Subcutaneous abdominal adipose tissue (tissue), 5 donors: ENCODE measurements around the gene PI16.

Source experiments
- H3K27ac ChIP-seq: one replicate; pipeline ENCODE4 v1.7.0; 2013; ENCODE audit warnings: low read depth, mild to moderate bottlenecking, inconsistent platforms, low read length, moderate library complexity
- H3K27me3 ChIP-seq, 5 donors: one replicate each; pipeline ENCODE4 v1.7.0; 2013; ENCODE audit warnings: low read length in 5 of 5, inconsistent platforms in 1 of 5; ENCODE audit not compliant: control insufficient read depth in 5 of 5, insufficient read depth in 4 of 5
- H3K36me3 ChIP-seq, 5 donors: one replicate each; pipeline ENCODE4 v1.7.0; 2013; ENCODE audit warnings: low read length in 5 of 5; ENCODE audit not compliant: control insufficient read depth in 5 of 5, insufficient read depth in 5 of 5
- H3K4me1 ChIP-seq, 5 donors: one replicate each; pipeline ENCODE4 v1.7.0; 2013; ENCODE audit warnings: low read length in 5 of 5, mild to moderate bottlenecking in 3 of 5, moderate library complexity in 1 of 5; ENCODE audit not compliant: control insufficient read depth in 5 of 5, insufficient read depth in 5 of 5
- H3K4me3 ChIP-seq, 5 donors: one replicate each; pipeline ENCODE4 v1.7.0; 2013; ENCODE audit warnings: low read length in 5 of 5, low read depth in 1 of 5
- H3K9ac ChIP-seq, 5 donors: one replicate each; pipeline ENCODE4 v1.7.0; 2013; ENCODE audit warnings: low read length in 5 of 5, mild to moderate bottlenecking in 4 of 5, moderate library complexity in 3 of 5
- H3K9me3 ChIP-seq, 5 donors: one replicate each; pipeline ENCODE4 v1.7.0; 2013; ENCODE audit warnings: low read length in 5 of 5; ENCODE audit not compliant: control insufficient read depth in 5 of 5
- donor health status: healthy.
- donor health status: healthy.
- donor health status: healthy.
- donor health status: healthy.
- donor health status: healthy.

Gene PI16

DNA sequence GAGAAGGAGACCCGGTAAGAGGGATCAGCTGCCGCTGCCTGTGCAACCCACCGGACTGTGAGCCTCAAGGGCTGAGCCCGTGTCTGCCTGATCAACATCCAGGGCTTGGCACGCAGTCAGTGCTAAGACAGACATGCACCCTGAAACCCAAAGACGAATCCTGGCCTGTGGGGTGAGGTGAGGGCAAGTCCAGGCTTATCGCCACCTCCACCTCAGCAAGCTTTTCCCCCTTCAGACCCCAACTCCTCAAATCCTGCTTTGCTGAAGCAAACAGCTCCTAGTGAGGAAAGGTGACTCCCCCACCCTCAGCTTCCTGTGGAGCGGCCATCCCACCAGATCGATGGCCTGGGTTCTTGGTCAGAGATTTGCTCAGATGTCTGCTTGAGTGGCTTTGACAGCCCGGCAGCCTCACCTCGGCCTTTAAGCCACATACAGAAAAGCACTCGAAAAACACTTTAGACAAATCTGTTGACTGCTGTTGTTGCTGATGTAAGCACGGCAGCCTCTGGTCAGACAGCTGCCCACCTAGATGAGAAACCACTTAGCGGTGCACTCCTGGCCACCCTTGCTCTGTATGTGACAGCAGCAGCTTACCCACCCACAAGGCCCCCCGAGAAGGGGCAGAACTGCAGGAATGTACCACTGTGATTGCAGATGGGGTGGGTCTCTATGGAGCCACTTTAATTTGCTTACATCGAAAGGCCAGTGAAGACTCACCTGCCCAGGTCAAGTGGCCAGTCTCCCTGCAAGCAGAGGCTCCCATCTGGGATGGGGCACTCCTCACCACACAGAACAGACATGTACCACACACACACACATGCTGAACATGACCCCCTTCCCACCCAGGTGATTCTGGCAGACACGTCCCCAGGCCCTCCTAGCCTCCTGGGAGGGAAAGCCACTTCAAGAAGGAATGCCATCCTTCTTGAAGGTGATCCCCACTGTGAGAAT is 16.6 kb downstream of the PI16 start:
- Histone ChIP-seq H3K9ac (no peak overlapping the region), H3K4me1 (peaks cover 2 to 20% (median 16%) of the 10 kb centered on the region in 5 donors), H3K27me3 (no peaks in the 10 kb centered on the region), H3K4me3 (no peak overlapping the region), H3K9me3 (no peaks in the 10 kb centered on the region), H3K27ac (no peak overlapping the region), H3K36me3 (peaks cover 4 to 98% (median 92%) of the 10 kb centered on the region in 5 donors)

DNA sequence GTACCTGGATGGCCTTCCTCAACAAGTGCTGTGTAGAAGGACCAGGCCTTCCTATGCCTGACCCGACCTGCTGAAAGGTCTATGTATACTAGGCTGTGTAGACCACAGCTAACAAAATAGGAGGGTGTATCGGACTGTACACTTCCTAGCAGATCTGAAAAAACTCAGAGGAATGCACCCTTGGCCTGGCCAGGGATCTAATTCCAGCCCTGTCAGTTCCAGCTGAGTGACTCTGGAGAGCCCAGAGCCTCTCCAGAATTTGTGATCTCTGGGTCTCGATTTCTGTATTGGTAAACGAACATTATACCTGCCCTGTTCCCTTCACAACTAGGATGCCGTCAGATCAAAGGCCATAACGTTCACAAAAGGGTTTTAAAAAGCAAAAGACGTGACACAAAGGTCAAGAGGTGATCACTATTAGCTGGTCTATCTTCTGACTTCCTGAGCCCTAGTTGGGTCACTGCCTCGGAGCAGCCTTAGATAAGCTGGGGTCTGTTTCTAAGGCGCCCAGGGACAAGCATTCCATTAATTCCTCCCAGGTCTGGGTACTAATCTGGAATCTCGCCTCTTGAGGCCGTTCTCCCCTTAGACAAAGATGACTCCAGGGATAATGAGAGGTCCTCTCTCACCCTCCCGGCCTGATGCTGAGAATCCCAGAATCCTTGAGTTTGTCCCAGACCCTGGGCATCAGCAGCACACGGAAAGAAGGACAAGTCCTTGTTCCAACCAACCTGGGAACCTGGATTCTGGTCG is 17.6 kb downstream of the PI16 start:
- Histone ChIP-seq H3K27me3 (no peaks in the 10 kb centered on the region), H3K4me1 (peaks cover 2 to 20% (median 16%) of the 10 kb centered on the region in 5 donors), H3K4me3 (no peak overlapping the region), H3K9ac (no peak overlapping the region), H3K9me3 (no peaks in the 10 kb centered on the region), H3K27ac (no peak overlapping the region), H3K36me3 (peaks cover 4 to 100% (median 98%) of the 10 kb centered on the region in 5 donors)

GRCh38 chr6:36973190-36973589 is 18.7 kb downstream of the PI16 start:
- H3K27ac ChIP-seq = no peak overlapping the region
- H3K27me3 ChIP-seq = no peaks in the 10 kb centered on the region
- no peak overlapping the region for H3K4me3 ChIP-seq
- no peak overlapping the region for H3K9ac ChIP-seq
- peaks cover 4 to 100% (median 99%) of the 10 kb centered on the region in 5 donors for H3K36me3 ChIP-seq
- H3K4me1 ChIP-seq = peaks cover 2 to 20% (median 16%) of the 10 kb centered on the region in 5 donors
- no peaks in the 10 kb centered on the region for H3K9me3 ChIP-seq

- Histone ChIP-seq H3K4me1 (peaks cover 2 to 24% (median 20%) of the 10 kb centered on the region in 5 donors), H3K36me3 (peaks cover 4 to 100% (median 98%) of the 10 kb centered on the region in 5 donors), H3K27ac (peak overlapping the region; percentile 17), H3K9ac (no peak overlapping the region), H3K27me3 (no peaks in the 10 kb centered on the region), H3K9me3 (no peaks in the 10 kb centered on the region), H3K4me3 (no peak overlapping the region)
Observed at GRCh38 chr6:36973647-36974046, 19.1 kb downstream of the PI16 start.

GRCh38 chr6:36975231-36976006 is 20.9 kb downstream of the PI16 start:
- Histone ChIP-seq H3K4me3 (no peak overlapping the region), H3K27ac (no peak overlapping the region), H3K4me1 (peaks cover 2 to 34% (median 32%) of the 10 kb centered on the region in 5 donors), H3K9ac (no peak overlapping the region), H3K27me3 (no peaks in the 10 kb centered on the region), H3K9me3 (no peaks in the 10 kb centered on the region), H3K36me3 (peaks cover 2 to 91% (median 82%) of the 10 kb centered on the region in 5 donors)

GRCh38 chr6:36976007-36976264 is 21.4 kb downstream of the PI16 start:
- Histone ChIP-seq H3K4me3 (no peak overlapping the region), H3K27me3 (no peaks in the 10 kb centered on the region), H3K4me1 (peaks cover 2 to 34% (median 32%) of the 10 kb centered on the region in 5 donors), H3K27ac (no peak overlapping the region), H3K9me3 (no peaks in the 10 kb centered on the region), H3K9ac (no peak overlapping the region), H3K36me3 (peaks cover 2 to 89% (median 82%) of the 10 kb centered on the region in 5 donors)

- Histone ChIP-seq H3K27ac (no peak overlapping the region), H3K9me3 (no peaks in the 10 kb centered on the region), H3K4me1 (peaks cover 2 to 38% (median 34%) of the 10 kb centered on the region in 5 donors), H3K27me3 (no peaks in the 10 kb centered on the region), H3K9ac (no peak overlapping the region), H3K4me3 (no peak overlapping the region), H3K36me3 (peaks cover 2 to 87% (median 77%) of the 10 kb centered on the region in 5 donors)
Observed at GRCh38 chr6:36976509-36976908, 22.0 kb downstream of the PI16 start.

DNA sequence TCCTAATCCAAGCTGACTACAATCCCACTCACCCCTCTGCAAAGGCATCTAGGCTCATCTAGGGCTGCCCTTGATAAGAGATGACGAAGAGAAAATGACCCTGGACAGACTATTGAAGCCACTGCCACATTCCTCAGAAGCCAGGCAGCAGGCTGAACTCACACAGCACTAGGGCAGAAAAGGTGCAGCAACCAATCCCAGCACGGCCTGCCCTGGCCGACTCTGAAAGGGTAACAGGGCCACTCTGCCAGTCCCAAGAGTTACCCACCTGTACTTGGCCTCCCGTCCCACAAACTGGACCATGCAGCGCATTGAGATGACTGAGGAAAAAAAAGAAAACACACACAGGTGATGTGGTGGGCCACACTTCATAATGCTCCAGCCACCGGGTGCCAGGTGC is 22.4 kb downstream of the PI16 start:
- Histone ChIP-seq H3K9me3 (no peaks in the 10 kb centered on the region), H3K4me1 (peaks cover 2 to 42% (median 38%) of the 10 kb centered on the region in 5 donors), H3K27ac (no peak overlapping the region), H3K27me3 (no peaks in the 10 kb centered on the region), H3K4me3 (no peak overlapping the region), H3K9ac (no peak overlapping the region), H3K36me3 (peaks cover 2 to 84% (median 73%) of the 10 kb centered on the region in 5 donors)

DNA sequence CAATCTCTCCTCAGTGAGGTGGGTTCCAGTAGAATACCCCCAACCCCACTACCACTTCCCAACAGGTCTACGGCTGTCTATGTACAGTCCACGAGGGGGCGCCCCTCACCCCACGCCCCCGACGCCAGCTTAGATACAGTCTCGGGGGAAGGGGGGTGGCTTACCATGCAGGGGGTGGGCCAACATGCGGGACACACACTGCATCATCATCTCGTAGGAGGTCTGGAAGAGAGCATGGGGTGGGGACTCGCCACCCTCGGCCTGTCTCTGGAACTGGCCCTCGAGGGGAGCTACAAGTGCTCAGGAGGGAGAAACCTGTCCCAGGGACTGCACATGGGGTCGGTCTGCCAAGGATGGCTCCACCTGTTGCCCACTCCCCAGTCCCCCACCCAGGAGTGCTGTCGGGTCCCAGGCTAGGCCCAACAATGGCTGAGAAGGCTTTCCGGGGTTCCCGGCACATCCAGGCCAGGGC is 23.0 kb downstream of the PI16 start:
- Histone ChIP-seq H3K4me3 (no peak overlapping the region), H3K27me3 (no peaks in the 10 kb centered on the region), H3K36me3 (peaks cover 2 to 78% (median 67%) of the 10 kb centered on the region in 5 donors), H3K27ac (no peak overlapping the region), H3K9me3 (no peaks in the 10 kb centered on the region), H3K9ac (no peak overlapping the region), H3K4me1 (peaks cover 2 to 42% (median 38%) of the 10 kb centered on the region in 5 donors)
